Fibroblast of lung (primary cell): Measurements from ENCODE around the gene ZNF792.

Source experiments
- CTCF ChIP-seq, 2 donors: IDR thresholded peaks in 1 of 2; conservative IDR thresholded peaks in 1 of 2; 1 replicate in 1 of 2; 2 replicates in 1 of 2; pipeline ENCODE4 v1.5.1; 2011 to 2012; ENCODE audit warnings: low read length in 2 of 2, control low read depth in 1 of 2, inconsistent platforms in 1 of 2, low read depth in 1 of 2, mild to moderate bottlenecking in 1 of 2
- EZH2 ChIP-seq: IDR thresholded peaks from 2 replicates; pipeline ENCODE4 v1.5.1; 2012; ENCODE audit warnings: low read length, control low read depth, mild to moderate bottlenecking; ENCODE audit errors: missing control alignments

- TF ChIP-seq CTCF (conservative IDR thresholded peaks at IDR 0.05 in 1 of 2, IDR thresholded peaks at IDR 0.05 in 1 of 2; ENCODE audit: low read depth in 1 of 2, low read length in 2 of 2) (no peak), EZH2 (no peak)
Observed at GRCh38 chr19:34959021-34959420, 5.0 kb downstream of the ZNF792 start.
